Stimulated activated CD8-positive, alpha-beta memory T cell treated with anti-CD3 and anti-CD28 coated beads, Interleukin-4, amount 100 ng/mL, for 1 hour (primary cell): ENCODE data around the gene EIF2D.
A peak's percentile ranks its signal among the peaks of the same experiment; 100 is the strongest.

Experiments used
- DNase-seq, 2 donors: peaks; one replicate each; pipeline ENCODE4 v3.0.0-alpha.2; 2020; ENCODE audit warnings: low read depth in 2 of 2, low spot score in 1 of 2

EIF2D gene

GRCh38 chr1:206573319-206573718, 38.9 kb downstream of the EIF2D start:
- no peak for DNase-seq

- no peak for DNase-seq
These were observed 39.4 kb downstream of the EIF2D start for GRCh38 chr1:206572835-206573234.

DNA sequence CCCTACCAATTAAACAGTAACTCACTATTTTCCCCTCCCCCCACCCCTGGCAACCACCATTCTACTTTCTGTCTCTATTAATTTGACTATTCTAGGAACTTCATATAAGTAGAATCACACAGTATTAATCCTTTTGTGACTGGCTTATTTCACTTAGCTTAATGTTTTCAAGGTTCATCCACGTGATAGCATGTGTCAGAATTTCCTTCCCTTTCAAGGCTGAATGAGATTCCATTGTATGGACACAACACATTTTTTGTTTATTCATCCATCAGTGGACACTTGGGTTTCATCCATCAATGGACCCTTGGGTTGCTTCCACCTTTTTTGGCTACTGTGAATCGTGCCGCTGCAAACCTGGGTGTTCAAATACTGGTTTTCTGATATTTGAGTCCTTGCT, 41.7 kb downstream of the EIF2D start:
- DNase-seq: no peak

GRCh38 chr1:206569556-206569955, 42.7 kb downstream of the EIF2D start:
- DNase-seq: no peak

GRCh38 chr1:206568779-206569352, 43.4 kb downstream of the EIF2D start:
- no peak for DNase-seq

- no peak for DNase-seq
These were observed 44.0 kb downstream of the EIF2D start for GRCh38 chr1:206568256-206568655.

DNA sequence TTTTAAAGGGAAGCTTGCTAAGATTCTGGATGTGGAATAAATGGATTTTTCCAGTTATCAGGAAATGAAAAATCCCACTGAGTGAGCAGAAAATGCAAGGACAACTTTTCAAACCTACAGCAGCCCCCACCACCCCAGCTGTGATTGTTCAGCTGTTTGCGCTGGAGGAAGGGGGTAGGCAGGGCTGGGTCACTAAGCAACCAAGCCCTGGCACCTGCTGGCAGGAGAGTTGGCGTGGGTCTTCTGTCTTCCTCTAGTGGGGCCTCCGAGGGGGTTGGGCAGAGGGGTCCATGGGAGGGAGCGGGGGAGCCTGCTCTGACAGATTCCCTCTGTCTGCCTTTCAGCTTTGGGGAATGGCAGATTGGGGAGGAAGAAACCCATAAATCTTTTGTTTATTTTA, 45.3 kb downstream of the EIF2D start:
- no peak for DNase-seq

GRCh38 chr1:206565995-206566394, 46.3 kb downstream of the EIF2D start:
- no peak for DNase-seq

- no peak for DNase-seq
These were observed 48.7 kb downstream of the EIF2D start for GRCh38 chr1:206563367-206564207.

GRCh38 chr1:206560007-206560716, 52.1 kb downstream of the EIF2D start:
- DNase-seq: no peak

GRCh38 chr1:206559672-206559995, 52.6 kb downstream of the EIF2D start:
- no peak for DNase-seq

DNA sequence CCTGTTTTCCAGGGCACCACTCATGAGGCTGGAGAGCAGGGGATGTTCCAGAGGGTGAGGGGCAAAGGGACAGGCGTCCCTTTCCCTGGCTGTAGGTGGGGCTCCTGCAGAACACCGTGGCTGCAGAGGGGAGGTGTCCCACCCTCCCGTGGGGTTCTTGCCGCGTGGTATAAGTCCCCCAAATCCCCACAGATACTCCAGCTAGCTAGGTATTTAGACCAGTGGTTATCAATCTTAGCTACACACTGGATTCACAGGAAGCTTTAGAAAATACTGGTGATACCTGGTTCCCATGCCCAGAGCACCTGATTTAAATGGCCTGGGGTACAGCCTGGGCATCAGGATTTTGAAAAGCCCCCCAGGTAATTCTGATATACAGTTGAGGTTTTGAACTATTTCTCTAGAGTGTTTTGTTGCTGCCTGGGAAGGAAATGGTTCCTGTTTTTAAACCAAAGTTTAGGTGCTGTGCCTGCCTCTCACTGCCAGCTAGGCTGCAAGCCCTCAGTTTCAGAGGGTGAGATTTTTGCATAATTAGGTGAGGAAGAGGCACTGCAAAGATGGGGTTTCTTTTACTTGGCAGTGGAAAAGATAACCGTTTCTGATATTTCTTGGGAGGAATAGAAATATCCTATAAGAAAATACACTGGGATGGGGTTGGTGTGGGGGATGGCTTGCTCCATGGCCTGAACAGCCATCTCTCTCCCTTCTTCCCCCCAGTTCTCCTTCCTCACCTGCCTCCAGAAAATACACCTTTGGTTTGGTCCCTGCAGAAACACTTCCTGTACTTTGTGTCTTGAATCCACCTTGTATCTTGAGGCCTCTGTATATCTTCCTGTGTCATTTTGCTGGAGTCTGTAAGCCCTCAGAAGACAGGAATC, 53.2 kb downstream of the EIF2D start:
- DNase-seq: no peak

DNA sequence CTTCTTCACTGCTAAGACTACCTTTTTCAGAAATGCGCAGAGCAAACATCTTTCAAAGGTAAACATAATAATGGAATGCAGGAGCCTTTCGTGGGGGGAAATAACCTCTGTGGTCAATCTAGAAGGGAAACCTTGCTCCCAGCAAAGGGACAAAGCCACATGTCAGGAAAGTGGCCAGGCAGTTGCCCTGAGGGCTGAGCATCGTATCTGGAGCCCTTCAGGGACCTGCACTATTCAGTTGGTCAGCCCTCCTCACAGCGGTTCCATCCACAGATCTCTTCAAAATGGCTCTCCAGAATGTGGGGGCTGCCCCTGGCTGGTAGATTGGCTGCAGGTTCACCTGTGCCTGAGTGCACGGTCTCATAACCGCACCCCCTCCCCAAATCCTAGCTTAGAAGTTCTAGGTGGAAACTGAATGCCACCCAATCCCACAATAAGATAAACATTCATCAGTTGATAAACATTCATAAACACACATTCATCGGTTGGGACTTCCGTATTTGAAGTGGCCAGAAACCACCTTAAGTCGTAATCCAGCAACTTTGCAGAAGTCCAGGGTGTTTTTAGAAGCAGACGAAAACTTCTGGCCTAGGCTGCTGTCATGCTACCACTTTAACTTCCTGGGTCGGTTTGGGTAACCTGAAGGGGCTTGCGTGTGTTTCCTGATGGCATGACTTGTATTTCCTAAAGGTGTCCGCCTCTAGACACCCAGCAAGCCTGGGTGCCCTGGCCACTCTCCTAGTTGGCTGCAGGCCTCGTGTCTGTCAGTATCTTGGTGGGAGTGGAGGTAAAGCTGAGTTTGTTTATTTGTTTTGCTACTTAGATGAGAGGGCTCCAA, 54.4 kb downstream of the EIF2D start:
- no peak for DNase-seq

DNA sequence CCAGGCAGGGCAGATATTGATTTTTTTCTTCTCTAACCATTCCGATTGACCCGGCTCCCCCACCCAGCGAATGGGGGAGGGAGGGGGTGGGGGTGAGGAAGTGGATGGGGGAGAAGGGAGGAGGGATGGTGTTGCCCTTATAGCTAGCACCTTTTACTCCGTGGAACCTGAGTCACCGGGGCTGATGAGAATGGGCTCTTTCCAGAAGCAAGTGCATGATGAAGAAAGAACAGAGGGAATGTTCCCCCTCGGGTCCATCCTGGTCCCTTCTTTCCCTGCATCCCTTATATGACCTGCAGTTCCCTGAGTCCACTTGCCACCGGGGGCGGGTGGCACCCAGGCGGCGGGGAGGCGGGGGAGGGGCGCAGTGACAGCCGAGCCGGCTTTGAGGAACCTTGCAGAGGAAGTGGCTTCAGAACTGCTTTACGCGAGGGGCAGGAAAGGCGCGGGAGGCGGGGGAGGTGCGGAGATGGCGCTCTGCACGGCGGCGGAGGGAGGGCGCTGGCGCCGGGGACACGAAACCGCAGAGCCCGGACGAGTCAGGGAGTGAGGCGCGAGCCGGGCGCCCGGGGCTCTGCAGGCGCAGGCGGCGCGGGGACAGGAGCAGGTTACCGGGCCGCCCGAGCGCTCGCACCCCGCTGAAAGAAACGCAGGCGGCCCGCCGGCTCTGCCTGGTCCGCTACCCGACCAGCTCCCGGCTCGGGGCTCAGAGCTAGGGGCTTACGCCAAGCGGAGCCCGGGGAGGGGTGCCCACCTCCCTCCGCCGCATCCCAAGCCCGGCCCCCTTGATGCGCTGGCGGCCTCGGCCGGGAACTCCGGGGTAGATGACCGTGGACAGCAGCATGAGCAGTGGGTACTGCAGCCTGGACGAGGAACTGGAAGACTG, 55.3 kb downstream of the EIF2D start:
- DNase-seq: peak; percentile 67 to 77

DNA sequence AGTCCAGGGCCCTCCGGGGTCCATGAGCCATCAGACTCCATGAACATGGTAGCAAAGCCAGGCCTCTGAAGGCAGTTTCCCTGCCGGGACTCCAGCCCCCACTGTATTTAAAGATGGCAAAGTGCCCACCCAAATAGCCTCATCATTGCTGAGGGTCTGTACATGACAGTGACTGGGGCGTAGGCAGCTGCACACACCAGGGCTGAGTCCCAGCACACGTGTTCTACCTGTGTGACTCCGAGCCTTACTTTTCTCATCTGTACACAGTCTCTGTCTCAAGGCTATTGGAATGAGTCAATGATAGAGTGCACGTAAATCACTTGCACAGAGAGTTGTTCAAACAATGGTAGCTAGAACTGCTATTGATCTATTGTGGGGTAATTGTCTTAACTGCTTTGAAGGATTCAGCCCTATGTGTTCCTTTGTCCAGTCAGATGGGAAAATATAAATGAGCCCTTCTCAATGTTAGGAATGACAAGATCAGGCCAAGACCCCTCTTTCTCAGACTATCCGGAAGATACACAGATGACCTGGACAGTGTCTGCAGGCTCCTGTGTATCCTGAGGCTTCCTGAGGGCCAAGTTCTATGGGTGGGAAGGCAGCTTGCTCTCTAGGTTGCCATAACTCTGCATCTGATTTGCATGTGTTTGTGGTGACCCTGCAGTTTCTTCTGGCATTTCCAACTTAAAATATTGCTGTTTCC, 56.1 kb downstream of the EIF2D start:
- DNase-seq: no peak

GRCh38 chr1:206555473-206555935, 56.8 kb downstream of the EIF2D start:
- no peak for DNase-seq

DNA sequence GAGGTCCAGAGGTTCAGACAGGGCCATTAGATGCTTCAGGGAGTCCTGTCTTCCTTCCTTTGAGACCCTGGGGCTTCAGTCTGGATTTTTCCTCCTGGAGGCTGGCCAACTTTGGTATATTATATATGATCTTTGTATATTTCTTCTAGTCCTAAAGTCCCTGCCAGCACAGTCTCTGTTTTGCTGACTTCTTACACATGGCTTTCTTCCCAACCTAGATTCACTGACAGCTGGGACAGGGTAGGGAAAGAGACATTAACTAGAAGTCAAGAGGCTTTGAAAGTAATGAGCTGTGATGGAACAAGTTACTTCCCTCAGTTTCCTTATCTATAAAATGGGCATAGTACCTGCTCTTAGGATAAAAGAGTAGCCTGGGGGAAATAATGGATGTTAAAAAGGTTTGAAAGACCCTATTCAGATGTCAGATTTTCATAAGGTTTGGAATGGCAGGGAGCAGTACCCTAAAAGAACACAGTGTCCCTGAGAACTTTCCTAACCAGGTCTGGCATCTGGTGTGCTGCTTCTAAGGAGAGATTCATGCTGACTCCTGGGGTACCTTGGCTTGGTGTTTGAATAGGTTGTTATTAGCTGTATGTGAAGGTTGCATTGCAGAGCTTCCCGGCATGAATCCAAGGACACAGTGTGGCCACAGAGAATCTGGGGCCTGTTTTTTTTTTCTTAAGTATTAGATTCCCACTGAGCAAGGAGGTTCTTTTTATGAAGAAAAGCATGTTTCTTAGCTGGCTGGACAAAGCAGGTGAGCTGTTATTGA, 57.4 kb downstream of the EIF2D start:
- no peak for DNase-seq

DNA sequence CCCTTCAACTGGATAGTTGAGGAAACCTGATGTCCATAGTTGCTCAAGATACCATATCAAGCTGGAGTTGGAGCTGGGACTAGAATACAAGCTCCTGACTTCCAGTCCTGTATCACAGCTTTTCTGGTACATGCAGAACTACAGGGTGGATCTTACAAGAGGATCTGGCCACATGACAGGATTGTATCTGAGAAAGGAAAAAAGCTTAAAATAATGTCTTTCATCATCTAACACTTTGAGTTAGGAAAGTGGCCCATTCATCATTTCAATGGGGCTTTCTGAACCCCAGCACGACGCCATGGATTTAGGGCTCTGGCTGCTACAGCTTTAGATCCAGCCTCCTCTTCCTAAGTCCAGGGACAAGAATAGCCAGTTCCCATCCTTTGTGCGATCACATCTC, 58.1 kb downstream of the EIF2D start:
- no peak for DNase-seq
